Measurements from ENCODE around the gene CPED1. TPM values are rescaled to one million over a fixed set of nuclear protein-coding genes. Genes with fewer than 3 reads are reported as not detected.
"Not testable (repeated sequence)": the region's sequence is repeated elsewhere in the genome, so short reads cannot be mapped to it uniquely, and the experiment has no call there.

Gene CPED1
- total and polyA plus RNA-seq, 7 donors = 1.2 to 120 (median 79.6) TPM

- WGBS, 2 donors = 23 to 73% methylated on average over 1 of the region's 1 CpG
- intact Hi-C loops (cut with DNase I) = no loop called here
- Histone ChIP-seq H3K9me3 (no peaks in the 10 kb centered on the region), H3K4me3 (no peak overlapping the region), H3K27ac (no peak overlapping the region), H3K27me3 (no peaks in the 10 kb centered on the region), H3K4me1 (no peaks in the 10 kb centered on the region), H3K36me3 (no peaks in the 10 kb centered on the region)
- DNase-seq = no peak
- TF ChIP-seq POLR2AphosphoS5 (IDR thresholded peaks at IDR 0.05) = no peak
- TF ChIP-seq POLR2A (IDR thresholded peaks at IDR 0.05) = no peak
- TF ChIP-seq, protein P1, sequence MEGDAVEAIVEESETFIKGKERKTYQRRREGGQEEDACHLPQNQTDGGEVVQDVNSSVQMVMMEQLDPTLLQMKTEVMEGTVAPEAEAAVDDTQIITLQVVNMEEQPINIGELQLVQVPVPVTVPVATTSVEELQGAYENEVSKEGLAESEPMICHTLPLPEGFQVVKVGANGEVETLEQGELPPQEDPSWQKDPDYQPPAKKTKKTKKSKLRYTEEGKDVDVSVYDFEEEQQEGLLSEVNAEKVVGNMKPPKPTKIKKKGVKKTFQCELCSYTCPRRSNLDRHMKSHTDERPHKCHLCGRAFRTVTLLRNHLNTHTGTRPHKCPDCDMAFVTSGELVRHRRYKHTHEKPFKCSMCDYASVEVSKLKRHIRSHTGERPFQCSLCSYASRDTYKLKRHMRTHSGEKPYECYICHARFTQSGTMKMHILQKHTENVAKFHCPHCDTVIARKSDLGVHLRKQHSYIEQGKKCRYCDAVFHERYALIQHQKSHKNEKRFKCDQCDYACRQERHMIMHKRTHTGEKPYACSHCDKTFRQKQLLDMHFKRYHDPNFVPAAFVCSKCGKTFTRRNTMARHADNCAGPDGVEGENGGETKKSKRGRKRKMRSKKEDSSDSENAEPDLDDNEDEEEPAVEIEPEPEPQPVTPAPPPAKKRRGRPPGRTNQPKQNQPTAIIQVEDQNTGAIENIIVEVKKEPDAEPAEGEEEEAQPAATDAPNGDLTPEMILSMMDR (IDR thresholded peaks at IDR 0.05) = no peak
- TF ChIP-seq EP300 (IDR thresholded peaks at IDR 0.05) = no peak
Measured at GRCh38 chr7:121228779-121229178, 240.3 kb downstream of the CPED1 start.

DNA sequence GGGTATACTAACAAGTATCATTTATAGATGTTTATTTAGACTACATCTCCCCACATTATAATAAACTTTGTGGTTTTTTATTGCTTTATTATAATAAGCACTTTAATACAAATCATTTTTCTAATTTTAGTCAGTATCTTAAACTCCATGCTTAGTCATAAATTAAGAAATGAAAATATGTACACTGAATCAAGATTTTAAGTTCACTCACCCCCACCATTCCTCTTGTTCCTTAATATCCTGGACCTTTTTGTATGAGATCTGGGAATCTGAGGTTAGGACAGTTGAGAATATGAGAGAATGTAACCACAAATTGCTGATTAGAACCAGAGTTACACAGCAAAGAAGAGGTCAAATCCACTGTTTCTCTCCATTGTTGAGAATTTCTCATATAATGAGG lies 246.7 kb downstream of the CPED1 start:
- H3K27me3 ChIP-seq = no peaks in the 10 kb centered on the region
- DNase-seq = no peak
- peaks cover 0 to 8% (median 0%) of the 10 kb centered on the region in 4 donors for H3K4me1 ChIP-seq
- intact Hi-C loops (cut with DNase I) = no loop called here
- H3K4me3 ChIP-seq = no peak overlapping the region
- H3K9me3 ChIP-seq = no peaks in the 10 kb centered on the region
- no peak overlapping the region for H3K27ac ChIP-seq
- TF ChIP-seq EP300 (IDR thresholded peaks at IDR 0.05) = no peak
- TF ChIP-seq POLR2AphosphoS5 (IDR thresholded peaks at IDR 0.05) = no peak
- no peak for TF ChIP-seq POLR2A (IDR thresholded peaks at IDR 0.05)
- TF ChIP-seq, protein P1 (IDR thresholded peaks at IDR 0.05) = no peak
- H3K36me3 ChIP-seq = peaks cover 0 to 32% (median 5%) of the 10 kb centered on the region in 4 donors

GRCh38 chr7:121237601-121238000 lies 249.1 kb downstream of the CPED1 start:
- Histone ChIP-seq H3K36me3 (peaks cover 0 to 33% (median 5%) of the 10 kb centered on the region in 4 donors), H3K27me3 (no peaks in the 10 kb centered on the region), H3K4me3 (no peak overlapping the region), H3K27ac (no peak overlapping the region), H3K4me1 (peaks cover 0 to 8% (median 0%) of the 10 kb centered on the region in 4 donors), H3K9me3 (no peaks in the 10 kb centered on the region)
- DNase-seq = no peak
- intact Hi-C loops (cut with DNase I) = no loop called here
- WGBS, 2 donors = 77 to 88% methylated on average over 3 of the region's 3 CpGs
- no peak for TF ChIP-seq EP300 (IDR thresholded peaks at IDR 0.05)
- TF ChIP-seq, protein P1 (IDR thresholded peaks at IDR 0.05) = no peak
- TF ChIP-seq POLR2A (IDR thresholded peaks at IDR 0.05) = no peak
- no peak for TF ChIP-seq POLR2AphosphoS5 (IDR thresholded peaks at IDR 0.05)

GRCh38 chr7:121244120-121244870 lies 255.8 kb downstream of the CPED1 start:
- no peaks in the 10 kb centered on the region for H3K4me1 ChIP-seq
- no peak for DNase-seq
- no peaks in the 10 kb centered on the region for H3K27me3 ChIP-seq
- H3K36me3 ChIP-seq = peaks cover 0 to 49% (median 10%) of the 10 kb centered on the region in 4 donors
- no peak overlapping the region for H3K27ac ChIP-seq
- H3K4me3 ChIP-seq = no peak overlapping the region
- no peaks in the 10 kb centered on the region for H3K9me3 ChIP-seq
- intact Hi-C loops (cut with DNase I) = no loop called here
- 63 to 65% methylated on average over 7 of the region's 7 CpGs for WGBS, 2 donors
- TF ChIP-seq POLR2AphosphoS5 (IDR thresholded peaks at IDR 0.05) = no peak
- TF ChIP-seq, protein P1 (IDR thresholded peaks at IDR 0.05) = no peak
- TF ChIP-seq EP300 (IDR thresholded peaks at IDR 0.05) = no peak
- TF ChIP-seq POLR2A (IDR thresholded peaks at IDR 0.05) = no peak

DNA sequence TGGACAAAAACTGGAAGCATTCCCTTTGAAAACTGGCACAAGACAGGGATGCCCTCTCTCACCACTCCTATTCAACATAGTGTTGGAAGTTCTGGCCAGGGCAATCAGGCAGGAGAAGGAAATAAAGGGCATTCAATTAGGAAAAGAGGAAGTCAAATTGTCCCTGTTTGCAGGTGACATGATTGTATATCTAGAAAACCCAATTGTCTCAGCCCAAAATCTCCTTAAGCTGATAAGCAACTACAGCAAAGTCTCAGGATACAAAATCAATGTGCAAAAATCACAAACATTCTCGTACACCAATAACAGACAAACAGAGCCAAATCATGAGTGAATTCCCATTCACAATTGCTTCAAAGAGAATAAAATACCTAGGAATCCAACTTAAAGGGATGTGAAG lies 262.9 kb downstream of the CPED1 start:
- H3K4me3 ChIP-seq; intact Hi-C loops (cut with DNase I); DNase-seq; H3K27ac ChIP-seq; H3K4me1 ChIP-seq; H3K9me3 ChIP-seq; H3K27me3 ChIP-seq: not testable (repeated sequence)
- 94 to 96% methylated on average over 1 of the region's 1 CpG for WGBS, 2 donors
- peaks cover 0 to 23% (median 2%) of the 10 kb centered on the region in 4 donors for H3K36me3 ChIP-seq

DNA sequence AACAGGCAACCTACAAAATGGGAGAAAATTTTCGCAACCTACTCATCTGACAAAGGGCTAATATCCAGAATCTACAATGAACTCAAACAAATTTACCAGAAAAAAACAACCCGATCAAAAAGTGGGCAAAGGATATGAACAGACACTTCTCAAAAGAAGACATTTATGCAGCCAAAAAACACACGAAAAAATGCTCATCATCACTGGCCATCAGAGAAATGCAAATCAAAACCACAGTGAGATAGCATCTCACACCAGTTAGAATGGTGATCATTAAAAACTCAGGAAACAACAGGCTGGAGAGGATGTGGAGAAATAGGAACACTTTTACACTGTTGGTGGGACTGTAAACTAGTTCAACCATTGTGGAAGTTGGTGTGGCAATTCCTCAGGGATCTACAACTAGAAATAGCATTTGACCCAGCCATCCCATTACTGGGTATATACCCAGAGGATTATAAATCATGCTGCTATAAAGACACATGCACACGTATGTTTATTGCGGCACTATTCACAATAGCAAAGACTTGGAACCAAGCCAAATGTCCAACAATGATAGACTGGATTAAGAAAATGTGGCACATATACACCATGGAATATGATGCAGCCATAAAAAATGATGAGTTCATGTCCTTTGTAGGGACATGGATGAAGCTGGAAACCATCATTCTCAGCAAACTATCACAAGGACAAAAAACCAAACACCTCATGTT lies 264.2 kb downstream of the CPED1 start:
- intact Hi-C loops (cut with DNase I); H3K4me1 ChIP-seq; H3K27me3 ChIP-seq; H3K27ac ChIP-seq; H3K4me3 ChIP-seq; H3K9me3 ChIP-seq; DNase-seq: not testable (repeated sequence)
- peaks cover 0 to 10% (median 0%) of the 10 kb centered on the region in 4 donors for H3K36me3 ChIP-seq
- 86 to 91% methylated on average over 3 of the region's 5 CpGs for WGBS, 2 donors
